B cell (primary cell): ENCODE results near the gene TFCP2L1. TPM values are rescaled to one million over a fixed set of nuclear protein-coding genes. Genes with fewer than 3 reads are reported as not detected.
"Not testable (repeated sequence)": the region's sequence is repeated elsewhere in the genome, so short reads cannot be mapped to it uniquely, and the experiment has no call there.

Source experiments
- ATAC-seq: fragments of 200-7000 bp; cut with Tn5 transposase; one replicate; pipeline ENCODE4 v1.10.0; 2021; ENCODE audit warnings: low read depth, mild to moderate bottlenecking, moderate number of reproducible peaks, moderate library complexity
- CTCF ChIA-PET: fragments of 350-600 bp; sonication (Branson Sonifier 250); formaldehyde crosslinking; loops from one replicate; lab custom pipeline; 2021; ENCODE audit warnings: antibody characterized with exemption, inconsistent platforms; lab: Charles Lee
- POLR2A ChIA-PET: fragments of 350-600 bp; sonication (Branson Sonifier 250); formaldehyde crosslinking; loops from one replicate; lab custom pipeline; 2021; ENCODE audit warnings: antibody characterized with exemption; lab: Charles Lee
- DNase-seq: peaks from one replicate; pipeline ENCODE4 v3.0.0; 2013
- H2AFZ ChIP-seq: 2 replicates; pipeline ENCODE4 v1.6.1; 2012; ENCODE audit warnings: mild to moderate bottlenecking, low read depth, low read length; ENCODE audit not compliant: insufficient read depth, poor library complexity, severe bottlenecking
- H3K27ac ChIP-seq, 2 donors: 1 replicate in 1 of 2; 2 replicates in 1 of 2; pipeline ENCODE4 v1.5.1; 2012 to 2013; ENCODE audit warnings: low read length in 2 of 2, mild to moderate bottlenecking in 2 of 2, moderate library complexity in 1 of 2
- H3K27me3 ChIP-seq, 4 experiments: fragments of 200-600 bp in 1 of 4; sonication (generic) in 1 of 4; replicated peaks in 1 of 4; 1 replicate in 2 of 4; 2 replicates in 2 of 4; pipeline versions ENCODE4 v1.6.1 to v1.7.0; 2013 to 2016; ENCODE audit warnings: low read length in 3 of 4, mild to moderate bottlenecking in 2 of 4, mixed read lengths in 1 of 4, moderate library complexity in 1 of 4; ENCODE audit not compliant: insufficient read depth in 4 of 4, control insufficient read depth in 3 of 4; ENCODE audit errors: control extremely low read depth in 1 of 4
- H3K36me3 ChIP-seq, 2 experiments: replicated peaks in 1 of 2; 1 replicate in 1 of 2; 2 replicates in 1 of 2; pipeline versions ENCODE4 v1.6.1 to v1.7.1; 2013; ENCODE audit warnings: low read length in 1 of 2; ENCODE audit not compliant: insufficient read depth in 2 of 2, control insufficient read depth in 1 of 2; ENCODE audit errors: control extremely low read depth in 1 of 2, extremely low read depth in 1 of 2
- H3K4me1 ChIP-seq, 2 donors: fragments of 200-600 bp in 1 of 2; sonication (generic) in 1 of 2; 1 replicate in 1 of 2; 2 replicates in 1 of 2; pipeline versions ENCODE4 v1.5.1 to v1.6.1; 2013 to 2017; ENCODE audit warnings: low read length in 2 of 2; ENCODE audit not compliant: control insufficient read depth in 2 of 2, insufficient read depth in 2 of 2
- H3K4me2 ChIP-seq: replicated peaks from 2 replicates; pipeline ENCODE3; 2012; ENCODE audit warnings: mild to moderate bottlenecking, low read depth, low read length; ENCODE audit not compliant: poor library complexity, severe bottlenecking
- H3K4me3 ChIP-seq, 5 experiments: fragments of 200-600 bp in 1 of 5; sonication (generic) in 1 of 5; 1 replicate in 3 of 5; 2 replicates in 2 of 5; pipeline versions ENCODE4 v1.5.1 to v1.7.0; 2011 to 2016; ENCODE audit warnings: low read length in 4 of 5, mild to moderate bottlenecking in 4 of 5, low read depth in 2 of 5, control low read depth in 1 of 5, moderate library complexity in 1 of 5; ENCODE audit not compliant: insufficient read depth in 1 of 5; ENCODE audit errors: control extremely low read depth in 1 of 5, extremely low read depth in 1 of 5
- H3K79me2 ChIP-seq: fragments of 200-600 bp; sonication (generic); one replicate; pipeline ENCODE4 v1.6.0; 2016; ENCODE audit warnings: low read length; ENCODE audit not compliant: control insufficient read depth, insufficient read depth
- H3K9ac ChIP-seq: fragments of 200-600 bp; sonication (generic); 2 replicates; pipeline ENCODE4 v1.6.1; 2017; ENCODE audit warnings: mild to moderate bottlenecking, low read length, moderate library complexity
- H3K9me3 ChIP-seq, 3 donors: one replicate each; pipeline versions ENCODE4 v1.6.1 to v1.7.1; 2013; ENCODE audit warnings: low read length in 2 of 3; ENCODE audit not compliant: control insufficient read depth in 2 of 3, insufficient read depth in 1 of 3; ENCODE audit errors: control extremely low read depth in 1 of 3
- H4K20me1 ChIP-seq: 2 replicates; pipeline ENCODE4 v1.6.0; 2012; ENCODE audit warnings: mild to moderate bottlenecking, low read length; ENCODE audit not compliant: insufficient read depth, control insufficient read depth, poor library complexity, severe bottlenecking
- H3K27ac Mint-ChIP-seq: one replicate; pipeline ENCODE4 v1.8.0; 2021; ENCODE audit warnings: mixed read lengths
- H3K27me3 Mint-ChIP-seq: one replicate; pipeline ENCODE4 v1.8.0; 2021; ENCODE audit warnings: mixed read lengths
- H3K4me1 Mint-ChIP-seq: one replicate; pipeline ENCODE4 v1.8.0; 2021; ENCODE audit warnings: mixed read lengths
- H3K4me3 Mint-ChIP-seq: one replicate; pipeline ENCODE4 v1.8.0; 2021; ENCODE audit warnings: mixed read lengths
- H3K9me3 Mint-ChIP-seq: one replicate; pipeline ENCODE4 v1.8.0; 2022; ENCODE audit warnings: mixed read lengths; ENCODE audit not compliant: insufficient read depth
- CTCF ChIP-seq: fragments of 200-600 bp; IDR thresholded peaks from one replicate; pipeline ENCODE4 v1.8.0; 2022; ENCODE audit warnings: antibody characterized with exemption, mild to moderate bottlenecking
- EZH2 ChIP-seq: IDR thresholded peaks from 2 replicates; pipeline ENCODE4 v1.6.1; 2012; ENCODE audit warnings: borderline replicate concordance, low read depth, mild to moderate bottlenecking, moderate library complexity, low read length; ENCODE audit not compliant: insufficient read depth, poor library complexity, severe bottlenecking
- WGBS: methylation state at CpG from one replicate; pipeline ENCODE4 v1.1.5; 2013; ENCODE audit warnings: missing lambda C conversion rate; ENCODE audit not compliant: insufficient coverage; 5-methylcytosine and 5-hydroxymethylcytosine counted together
- intact Hi-C: fragments of 100-400 bp; cut with micrococcal nuclease; formaldehyde crosslinking; loops from one replicate; pipeline ENCODE4 v1.10.0; 2022
- polyA plus RNA-seq: library from polyadenylated mRNA; depleted of rRNA; stranded (reverse); fragments of >200 nt; gene quantifications from 2 replicates; pipeline ENCODE4 v1.2.3, GENCODE V29; 2012
- total RNA-seq, 2 donors: library from RNA; stranded (reverse); fragments of 120-200 nt in 1 of 2; gene quantifications; 1 replicate in 1 of 2; 2 replicates in 1 of 2; pipeline versions ENCODE4 v1.2.3 to v1.2.4, GENCODE V29; 2013 to 2022

Gene TFCP2L1
- total and polyA plus RNA-seq, 2 donors (not counting 1 experiment from before 2014, with no cell fraction given): 0.03 TPM; not detected in 1

- Histone ChIP-seq H3K27ac (no peak overlapping the region), H3K36me3 (no peaks in the 10 kb centered on the region), H3K9me3 (no peaks in the 10 kb centered on the region), H3K79me2 (no peaks in the 10 kb centered on the region), H3K9ac (no peak overlapping the region), H3K4me3 (no peak overlapping the region), H3K4me1 (no peaks in the 10 kb centered on the region), H2AFZ (no peak overlapping the region), H3K27me3 (no peaks in the 10 kb centered on the region), H3K4me2 (no peak overlapping the region), H4K20me1 (no peaks in the 10 kb centered on the region)
- no peaks in the 10 kb centered on the region for H3K27me3 Mint-ChIP-seq
- no peak overlapping the region for H3K27ac Mint-ChIP-seq
- no peaks in the 10 kb centered on the region for H3K9me3 Mint-ChIP-seq
- no peak overlapping the region for H3K4me3 Mint-ChIP-seq
- intact Hi-C loops: no loop called here
- WGBS: 82% methylated on average over 4 of the region's 7 CpGs
- no peak for ATAC-seq
- POLR2A ChIA-PET: no interaction called here
- no peak for TF ChIP-seq EZH2
- TF ChIP-seq CTCF: no peak
- DNase-seq: no peak
- H3K4me1 Mint-ChIP-seq: no peaks in the 10 kb centered on the region
- CTCF ChIA-PET: no interaction called here
Measured at GRCh38 chr2:121316986-121317385, 32.0 kb upstream of the TFCP2L1 start.

- H3K4me1 Mint-ChIP-seq, H3K4me1 ChIP-seq, H2AFZ ChIP-seq, H3K27ac Mint-ChIP-seq, H4K20me1 ChIP-seq, H3K27ac ChIP-seq, H3K9me3 ChIP-seq, DNase-seq, H3K27me3 ChIP-seq, H3K27me3 Mint-ChIP-seq, H3K9ac ChIP-seq, H3K9me3 Mint-ChIP-seq, CTCF ChIA-PET, H3K79me2 ChIP-seq, H3K36me3 ChIP-seq, POLR2A ChIA-PET, H3K4me3 Mint-ChIP-seq, H3K4me3 ChIP-seq, ATAC-seq, intact Hi-C loops, H3K4me2 ChIP-seq: not testable (repeated sequence)
- WGBS: 93% methylated on average over 12 of the region's 15 CpGs
Measured at GRCh38 chr2:121313701-121314100, 28.7 kb upstream of the TFCP2L1 start.
